HepG2 (cell line): ENCODE measurements around the gene SHISA4. TPM values are rescaled to one million over a fixed set of nuclear protein-coding genes. Genes with fewer than 3 reads are reported as not detected.

Experiments
- ATAC-seq: fragments of 200-7000 bp; cut with Tn5 transposase; 3 replicates; pipeline ENCODE4 v1.9.1; 2020; ENCODE audit warnings: mild to moderate bottlenecking, moderate library complexity
- BruUV-seq: library from RNA; stranded (reverse); fragments of 400-500 nt; replicated peaks from 2 replicates; lab custom pipeline; 2021; lab: Mats Ljungman, UMichigan
- CTCF ChIA-PET: fragments of 300-600 bp; formaldehyde crosslinking; extraction: SDS; loops from one replicate; lab custom pipeline; 2021; ENCODE audit warnings: low total read pairs, inconsistent platforms, low intra/inter-chr PET ratio; lab: Yijun Ruan, JAX
- POLR2A ChIA-PET: fragments of 350-600 bp; sonication (Branson Sonifier 250); formaldehyde crosslinking; loops from one replicate; lab custom pipeline; 2020; ENCODE audit warnings: antibody characterized with exemption, inconsistent platforms; lab: Yijun Ruan, JAX
- DNase-seq: peaks from one replicate; pipeline ENCODE4 v3.0.0-alpha.2; 2015; ENCODE audit warnings: low spot score
- FAIRE-seq: peaks from 3 replicates; lab custom pipeline; 2011; peaks lifted over from hg19 to GRCh38; lab: Jason Lieb, UNC
- H2AFZ ChIP-seq: one replicate; pipeline ENCODE4 v1.6.1; 2011; ENCODE audit warnings: low read length, inconsistent platforms
- H3K27ac ChIP-seq: fragments of 300-600 bp; 3 replicates; pipeline ENCODE4 v1.8.0; 2011; ENCODE audit warnings: mixed run types, mild to moderate bottlenecking, mixed read lengths, low read length, inconsistent platforms; ENCODE audit not compliant: insufficient read depth; ENCODE audit errors: extremely low read length
- H3K27me3 ChIP-seq, 2 experiments: fragments of 200-600 bp in 1 of 2; 2 replicates in 1 of 2; 3 replicates in 1 of 2; pipeline versions ENCODE4 v1.6.0 to v1.8.0; 2011; ENCODE audit warnings: low read length in 2 of 2, mild to moderate bottlenecking in 2 of 2, moderate library complexity in 2 of 2, inconsistent platforms in 1 of 2; ENCODE audit not compliant: insufficient read depth in 2 of 2, control insufficient read depth in 1 of 2
- H3K36me3 ChIP-seq, 2 experiments: fragments of 200-600 bp in 1 of 2; replicated peaks in 1 of 2; 2 replicates in 1 of 2; 3 replicates in 1 of 2; pipeline versions ENCODE4 v1.5.1 to v1.8.0; 2011; ENCODE audit warnings: low read length in 2 of 2, inconsistent platforms in 1 of 2; ENCODE audit not compliant: insufficient read depth in 2 of 2, control insufficient read depth in 1 of 2
- H3K4me1 ChIP-seq: 2 replicates; pipeline ENCODE4 v1.5.1; 2012; ENCODE audit warnings: low read length, inconsistent platforms; ENCODE audit not compliant: insufficient read depth
- H3K4me2 ChIP-seq: 2 replicates; pipeline ENCODE4 v1.6.0; 2011; ENCODE audit warnings: low read depth, low read length, inconsistent platforms
- H3K4me3 ChIP-seq, 3 experiments: fragments of 200-600 bp in 1 of 3; sonication (generic), shearing (Covaris generic) in 1 of 3; replicated peaks in 1 of 3; 2 replicates each; pipeline ENCODE4 v1.5.1; 2011 to 2016; ENCODE audit warnings: low read length in 3 of 3, inconsistent platforms in 2 of 3, low read depth in 2 of 3, mild to moderate bottlenecking in 2 of 3, control low read depth in 1 of 3, mixed read lengths in 1 of 3; ENCODE audit not compliant: insufficient read depth in 1 of 3
- H3K79me2 ChIP-seq: one replicate; pipeline ENCODE4 v1.6.1; 2011; ENCODE audit warnings: low read length, inconsistent platforms; ENCODE audit not compliant: insufficient read depth
- H3K9ac ChIP-seq: 2 replicates; pipeline ENCODE4 v1.6.0; 2011; ENCODE audit warnings: mild to moderate bottlenecking, low read depth, low read length, inconsistent platforms; ENCODE audit not compliant: insufficient read depth
- H3K9me3 ChIP-seq: 2 replicates; pipeline ENCODE4 v1.5.1; 2012; ENCODE audit warnings: mild to moderate bottlenecking, low read length
- H4K20me1 ChIP-seq: 2 replicates; pipeline ENCODE4 v1.6.0; 2011; ENCODE audit warnings: inconsistent platforms, mild to moderate bottlenecking, low read length, moderate library complexity; ENCODE audit not compliant: insufficient read depth
- HCFC1 ChIP-seq: fragments of 150-350 bp; IDR thresholded peaks from 2 replicates; pipeline ENCODE4 v1.6.1; 2014; ENCODE audit warnings: low read depth, low read length
- HIC2 ChIP-seq: sonication (generic); formaldehyde crosslinking; IDR thresholded peaks from 2 replicates; pipeline ENCODE4 v1.9.0; 2022; ENCODE audit warnings: low read depth, missing genetic modification reagents
- U2AF2 ChIP-seq: fragments of 200-400 bp; formaldehyde crosslinking; IDR thresholded peaks from 2 replicates; pipeline ENCODE4 v1.6.1; 2017; ENCODE audit warnings: low read depth, mild to moderate bottlenecking, low read length
- ZFP91 ChIP-seq: sonication (generic); formaldehyde crosslinking; IDR thresholded peaks from 2 replicates; pipeline ENCODE4 v1.9.0; 2022; ENCODE audit warnings: missing genetic modification reagents, mild to moderate bottlenecking, borderline replicate concordance
- ZNF3 ChIP-seq: IDR thresholded peaks from 2 replicates; pipeline ENCODE4 v1.7.0; 2017; ENCODE audit warnings: inconsistent platforms
- WGBS: methylation state at CpG from one replicate; pipeline ENCODE4 v1.1.6; 2017; ENCODE audit warnings: low lambda C conversion rate; 5-methylcytosine and 5-hydroxymethylcytosine counted together
- in situ Hi-C: cut with HindIII; loops from 2 replicates; pipeline ENCODE4 v1.10.0; 2017; ENCODE audit warnings: low pct_unique_long_range_greater_than_20kb; ENCODE audit not compliant: extremely low pct_ligation_motif_present
- intact Hi-C: fragments of 100-400 bp; cut with micrococcal nuclease; formaldehyde crosslinking; loops from one replicate; pipeline ENCODE4 v1.10.0; 2022; ENCODE audit not compliant: unreplicated experiment
- microRNA-seq: library from miRNA; unstranded; fragments of <30 nt; microRNA quantifications from one replicate; pipeline ENCODE4, GENCODE V29; 2020
- polyA plus RNA-seq, 8 experiments: library from polyadenylated mRNA; depleted of rRNA in 3 of 8; stranded (reverse) in 7 of 8; unstranded in 1 of 8; fragments of >200 nt; fragmentation: Illumina TruSeq in 4 of 8; extraction: Trizol in 4 of 8; gene quantifications; 2 replicates each; pipeline versions ENCODE4 v1.2.1 to v1.2.3, GENCODE V29; 2011 to 2016; ENCODE audit warnings: low read depth in 4 of 8, missing spikeins in 1 of 8, mixed read lengths in 1 of 8; ENCODE audit not compliant: insufficient read depth in 1 of 8
- small RNA-seq, 3 experiments: library from RNA; depleted of rRNA; stranded (forward); fragments of <200 nt; gene quantifications; one replicate each; pipeline ENCODE3, GENCODE V24; 2012; ENCODE audit warnings: low read depth in 2 of 3, low replicate concordance in 1 of 3; ENCODE audit not compliant: insufficient read length in 3 of 3, insufficient read depth in 2 of 3
- total RNA-seq, 5 experiments: library from RNA; depleted of rRNA; stranded (reverse); fragments of >200 nt; fragmentation: Illumina TruSeq; extraction: Trizol; gene quantifications; 2 replicates each; pipeline ENCODE4 v1.2.3, GENCODE V29; 2016; ENCODE audit warnings: low read depth in 1 of 5

SHISA4 gene
- total and polyA plus RNA-seq, 2 of the 13 experiments (the other 11 are each of a cell fraction or from before 2014, with no cell fraction given): 0.51 to 1.0 TPM

GRCh38 chr1:201942129-201942495 is 53.4 kb downstream of the SHISA4 start:
- ChIA-PET POLR2A (interaction anchor here (1.3 to 1.4 kb wide), 4 partner anchors 10 to 68 kb away, joined by 6 to 18 read pairs (median 7); partner anchors contain the start of genes ELF3, RNPEP and TIMM17A), CTCF (no interaction called here)
- Histone ChIP-seq H3K79me2 (no peaks in the 10 kb centered on the region), H3K4me1 (peaks cover 24% of the 10 kb centered on the region), H3K27me3 (peaks cover 0 to 31% of the 10 kb centered on the region in 2 experiments; a peak in 3 of 5 replicates), H3K9me3 (no peaks in the 10 kb centered on the region), H3K27ac (no peak overlapping the region), H3K9ac (peak overlapping the region; percentile 73; the same call in 1 of the 2 replicates), H3K36me3 (no peaks in the 10 kb centered on the region), H2AFZ (peak overlapping the region; percentile 49), H3K4me2 (peak overlapping the region; percentile 97), H3K4me3 (peak overlapping the region in 2 of 3 experiments; percentile 60 to 68; a peak in 4 of 6 replicates), H4K20me1 (no peaks in the 10 kb centered on the region)
- intact Hi-C loops: no loop called here
- in situ Hi-C loops: no loop called here
- ATAC-seq (no peak), FAIRE-seq (no peak), DNase-seq (no peak)
- 65% methylated on average over 1 of the region's 1 CpG for WGBS
- TF ChIP-seq ZFP91 (CRISPR knock-in tag): peak; percentile 10; the same call in 1 of the 2 replicates
- TF ChIP-seq ZNF3 (CRISPR knock-in tag): peak; percentile 94
- no peak for TF ChIP-seq HCFC1
- TF ChIP-seq U2AF2: no peak
- TF ChIP-seq HIC2 (CRISPR knock-in tag): no peak
- BruUV-seq: no TSS peak

Small RNA genes within 50 kb of the gene (microRNA-seq; reads per million reads assigned to microRNA genes)
- not detected for gene MIR6739

Small RNA genes within 50 kb of the gene (small RNA-seq; reads per million reads assigned to genes)
- gene MIR6739: 0 reads per million in 3 experiments

Other genes with a start within 250 kb of the SHISA4 start
- gene IPO9, start 59.7 kb upstream of the SHISA4 start, total RNA-seq (2016; rRNA removed; fragmentation: Illumina TruSeq; extraction: Trizol): 34.8 and 54.2 TPM in 2 replicates
- 24.6 and 31.0 TPM in 2 replicates for gene IPO9, start 59.7 kb upstream of the SHISA4 start, polyA plus RNA-seq (2011; rRNA removed)
- gene LMOD1, start 57.6 kb downstream of the SHISA4 start, total RNA-seq (2016; rRNA removed; fragmentation: Illumina TruSeq; extraction: Trizol): not detected in 2 replicates
- not detected in 2 replicates for gene LMOD1, start 57.6 kb downstream of the SHISA4 start, polyA plus RNA-seq (2011; rRNA removed)
- 97.8 and 115 TPM in 2 replicates for gene TIMM17A, start 66.6 kb downstream of the SHISA4 start, total RNA-seq (2016; rRNA removed; fragmentation: Illumina TruSeq; extraction: Trizol)
- 41.2 and 50.8 TPM in 2 replicates for gene TIMM17A, start 66.6 kb downstream of the SHISA4 start, polyA plus RNA-seq (2011; rRNA removed)
- gene RNPEP, start 93.8 kb downstream of the SHISA4 start, total RNA-seq (2016; rRNA removed; fragmentation: Illumina TruSeq; extraction: Trizol): 38.4 and 39.5 TPM in 2 replicates
- gene RNPEP, start 93.8 kb downstream of the SHISA4 start, polyA plus RNA-seq (2011; rRNA removed): 18.1 and 20.6 TPM in 2 replicates
- 7.9 and 11.5 TPM in 2 replicates for gene ELF3, start 121.7 kb downstream of the SHISA4 start, total RNA-seq (2016; rRNA removed; fragmentation: Illumina TruSeq; extraction: Trizol)
- gene ELF3, start 121.7 kb downstream of the SHISA4 start, polyA plus RNA-seq (2011; rRNA removed): 55.1 and 85.6 TPM in 2 replicates
- gene GPR37L1, start 234.0 kb downstream of the SHISA4 start, total RNA-seq (2016; rRNA removed; fragmentation: Illumina TruSeq; extraction: Trizol): not detected in 2 replicates
- 0.12 and 0.13 TPM in 2 replicates for gene GPR37L1, start 234.0 kb downstream of the SHISA4 start, polyA plus RNA-seq (2011; rRNA removed)